Upper lobe of left lung (tissue), 6 donors: Measurements from ENCODE around the gene TNKS1BP1. TPM values are rescaled to one million over a fixed set of nuclear protein-coding genes. Genes with fewer than 3 reads are reported as not detected.

Experiments
- ATAC-seq, 2 donors: fragments of 200-7000 bp; cut with Tn5 transposase; one replicate each; pipeline ENCODE4 v1.9.1; 2022; ENCODE audit warnings: mild to moderate bottlenecking in 2 of 2, moderate library complexity in 2 of 2; ENCODE audit not compliant: low FRiP score in 2 of 2
- DNase-seq, 2 donors: peaks; one replicate each; pipeline ENCODE4 v3.0.0-alpha.2; 2019 to 2020
- H3K27ac ChIP-seq, 4 donors: fragments of 200-600 bp; sonication (generic); one replicate each; pipeline ENCODE4 v1.5.1; 2016 to 2019
- H3K27me3 ChIP-seq, 4 donors: fragments of 200-600 bp; sonication (generic); one replicate each; pipeline ENCODE4 v1.5.1; 2017 to 2019
- H3K36me3 ChIP-seq, 4 donors: fragments of 200-600 bp; sonication (generic); one replicate each; pipeline ENCODE4 v1.5.1; 2016 to 2019
- H3K4me1 ChIP-seq, 4 donors: fragments of 200-600 bp; sonication (generic); one replicate each; pipeline ENCODE4 v1.5.1; 2018 to 2019
- H3K4me3 ChIP-seq, 4 donors: fragments of 200-600 bp; sonication (generic); one replicate each; pipeline ENCODE4 v1.5.1; 2017 to 2019; ENCODE audit warnings: mild to moderate bottlenecking in 2 of 4, moderate library complexity in 1 of 4
- H3K9me3 ChIP-seq, 4 donors: fragments of 200-600 bp; sonication (generic); one replicate each; pipeline ENCODE4 v1.5.1; 2018 to 2019
- CTCF ChIP-seq, 6 experiments: fragments of 450-650 bp in 4 of 6; fragments of 200-600 bp in 2 of 6; sonication (generic) in 2 of 6; IDR thresholded peaks; one replicate each; pipeline ENCODE4 v1.5.1; 2016 to 2019; ENCODE audit warnings: antibody characterized with exemption in 6 of 6
- EP300 ChIP-seq, 4 donors: sonication (generic); formaldehyde crosslinking; IDR thresholded peaks; one replicate each; pipeline ENCODE4 v1.5.1; 2017; ENCODE audit warnings: antibody characterized with exemption in 4 of 4, control low read depth in 2 of 4
- POLR2A ChIP-seq, 4 donors: fragments of 450-650 bp; IDR thresholded peaks; one replicate each; pipeline ENCODE4 v1.5.1; 2016 to 2017; ENCODE audit warnings: antibody characterized with exemption in 4 of 4, mild to moderate bottlenecking in 2 of 4
- POLR2AphosphoS5 ChIP-seq, 2 donors: sonication (generic); formaldehyde crosslinking; IDR thresholded peaks; one replicate each; pipeline ENCODE4 v1.5.1; 2017; ENCODE audit warnings: antibody characterized with exemption in 2 of 2
- WGBS, 2 donors: methylation state at CpG; one replicate each; pipeline ENCODE4 v1.1.5; 2017 to 2018; 5-methylcytosine and 5-hydroxymethylcytosine counted together
- total RNA-seq, 6 donors: library from RNA; depleted of rRNA in 4 of 6; stranded (reverse); fragments of >200 nt in 4 of 6; gene quantifications; one replicate each; pipeline versions ENCODE4 v1.1.0 to v1.2.1, GENCODE V29; 2016 to 2021
- donor health status: DM: no; HTN: no; CAD: no; lungs with moderate emphysema.
- donor health status: DM: no; HTN: yes; CAD: no; lungs with severe emphysema.

The TNKS1BP1 gene
- total RNA-seq, 6 donors from 2014 or later: 120 to 322 (median 184) TPM

- DNase-seq: no peak
- TF ChIP-seq EP300 (IDR thresholded peaks at IDR 0.05): no peak
- no peak for TF ChIP-seq POLR2AphosphoS5 (IDR thresholded peaks at IDR 0.05)
- TF ChIP-seq CTCF (IDR thresholded peaks at IDR 0.05): no peak
- no peak for TF ChIP-seq POLR2A (IDR thresholded peaks at IDR 0.05)
- no peak overlapping the region for H3K4me3 ChIP-seq
- ATAC-seq: no peak
- no peaks in the 10 kb centered on the region for H3K36me3 ChIP-seq
- 36 to 44% methylated on average over 5 of the region's 5 CpGs for WGBS, 2 donors
- peaks cover 0 to 6% (median 2%) of the 10 kb centered on the region in 4 donors for H3K4me1 ChIP-seq
- H3K27ac ChIP-seq: no peak overlapping the region
- no peaks in the 10 kb centered on the region for H3K27me3 ChIP-seq
- no peaks in the 10 kb centered on the region for H3K9me3 ChIP-seq
Observed at GRCh38 chr11:57251491-57252104, 73.2 kb downstream of the TNKS1BP1 start.

- TF ChIP-seq EP300 (IDR thresholded peaks at IDR 0.05): no peak
- TF ChIP-seq POLR2A (IDR thresholded peaks at IDR 0.05): no peak
- TF ChIP-seq POLR2AphosphoS5 (IDR thresholded peaks at IDR 0.05): no peak
- no peak for TF ChIP-seq CTCF (IDR thresholded peaks at IDR 0.05)
- ATAC-seq (no peak), DNase-seq (no peak)
- no peaks in the 10 kb centered on the region for H3K27me3 ChIP-seq
- H3K4me1 ChIP-seq: peaks cover 0 to 6% (median 2%) of the 10 kb centered on the region in 4 donors
- H3K27ac ChIP-seq: no peak overlapping the region
- 93 to 94% methylated on average over 2 of the region's 2 CpGs for WGBS, 2 donors
- no peak overlapping the region for H3K4me3 ChIP-seq
- no peaks in the 10 kb centered on the region for H3K36me3 ChIP-seq
- no peaks in the 10 kb centered on the region for H3K9me3 ChIP-seq
Observed at GRCh38 chr11:57251037-57251436, 73.7 kb downstream of the TNKS1BP1 start.

Other genes with a start within 250 kb of the TNKS1BP1 start
- gene LRRC55, start 143.0 kb downstream of the TNKS1BP1 start, total RNA-seq: under 1 TPM in 2 of 6 donors, not detected in 4; 0.10 to 0.11 TPM
- gene APLNR, start 87.7 kb downstream of the TNKS1BP1 start, total RNA-seq: 1 to 10 TPM in 5 of 6 donors, not detected in 1; 1.1 to 5.7 (median 1.9) TPM
- 10 to 100 TPM; 48.2 to 89.6 (median 65.5) TPM for gene SSRP1, start 10.9 kb upstream of the TNKS1BP1 start, total RNA-seq
- not detected for gene P2RX3, start 13.4 kb upstream of the TNKS1BP1 start, total RNA-seq
- not detected for gene PRG3, start 56.2 kb upstream of the TNKS1BP1 start, total RNA-seq
- gene PRG2, start 65.7 kb upstream of the TNKS1BP1 start, total RNA-seq: 1 to 10 TPM in 3 of 6 donors, under 1 TPM in 1, not detected in 2; 0.30 to 2.6 (median 1.6) TPM
- gene SLC43A3, start 102.2 kb upstream of the TNKS1BP1 start, total RNA-seq: 100 to 1,000 TPM in 4 of 6 donors, 10 to 100 TPM in 2; 61.6 to 177 (median 118) TPM
- 1 to 10 TPM in 5 of 6 donors, not detected in 1; 1.1 to 4.1 (median 2.0) TPM for gene RTN4RL2, start 135.6 kb upstream of the TNKS1BP1 start, total RNA-seq
- gene SLC43A1, start 190.8 kb upstream of the TNKS1BP1 start, total RNA-seq: 10 to 100 TPM in 5 of 6 donors, 1 to 10 TPM in 1; 7.1 to 72.3 (median 13.9) TPM
- 10 to 100 TPM in 5 of 6 donors, 1 to 10 TPM in 1; 7.3 to 62.2 (median 26.8) TPM for gene TIMM10, start 205.8 kb upstream of the TNKS1BP1 start, total RNA-seq
- gene SMTNL1, start 212.6 kb upstream of the TNKS1BP1 start, total RNA-seq: not detected
- gene UBE2L6, start 242.7 kb upstream of the TNKS1BP1 start, total RNA-seq: 100 to 1,000 TPM in 1 of 6 donors, 10 to 100 TPM in 5; 39.8 to 142 (median 80.9) TPM